SK-N-SH treated with all-trans-retinoic acid at 6 μM for 48 hours (cell line): ENCODE results near the gene TSNAXIP1.

ENCODE experiments used
- ATAC-seq: fragments of 200-7000 bp; cut with Tn5 transposase; 3 replicates; pipeline ENCODE4 v1.9.1; 2020; ENCODE audit warnings: mild to moderate bottlenecking, moderate library complexity
- ARNTL ChIP-seq: fragments of 450-650 bp; formaldehyde crosslinking; IDR thresholded peaks from 2 replicates; pipeline ENCODE4 v1.5.0; 2020; ENCODE audit warnings: low read depth, mild to moderate bottlenecking, moderate library complexity, borderline replicate concordance
- BACH2 ChIP-seq: fragments of 250-450 bp; sonication (Bioruptor Pico); IDR thresholded peaks from 2 replicates; pipeline ENCODE4 v1.9.0; 2021; ENCODE audit warnings: mild to moderate bottlenecking, borderline replicate concordance
- CREB5 ChIP-seq: fragments of 250-450 bp; sonication (Bioruptor Pico); IDR thresholded peaks from 2 replicates; pipeline ENCODE4 v1.5.1; 2020; ENCODE audit warnings: low read depth, mild to moderate bottlenecking, moderate library complexity
- CSRNP3 ChIP-seq: fragments of 250-450 bp; sonication (Bioruptor Pico); IDR thresholded peaks from 2 replicates; pipeline ENCODE4 v1.5.1; 2021; ENCODE audit warnings: mild to moderate bottlenecking, moderate library complexity
- ESRRG ChIP-seq: fragments of 250-450 bp; sonication (Bioruptor Pico); IDR thresholded peaks from 2 replicates; pipeline ENCODE4 v1.6.1; 2021; ENCODE audit warnings: mild to moderate bottlenecking
- GLIS3 ChIP-seq: fragments of 250-450 bp; sonication (Bioruptor Pico); IDR thresholded peaks from 2 replicates; pipeline ENCODE4 v1.5.0; 2020; ENCODE audit warnings: mild to moderate bottlenecking, moderate library complexity
- ISL1 ChIP-seq: fragments of 250-450 bp; sonication (Bioruptor Pico); IDR thresholded peaks from 2 replicates; pipeline ENCODE4 v2.1.2; 2022; ENCODE audit warnings: mild to moderate bottlenecking, moderate library complexity
- OSR1 ChIP-seq: fragments of 250-450 bp; sonication (Bioruptor Pico); IDR thresholded peaks from 2 replicates; pipeline ENCODE4 v1.8.0; 2022; ENCODE audit warnings: moderate library complexity, mild to moderate bottlenecking, inconsistent platforms
- PATZ1 ChIP-seq: fragments of 250-450 bp; sonication (Bioruptor Pico); IDR thresholded peaks from 2 replicates; pipeline ENCODE4 v1.8.0; 2020; ENCODE audit warnings: mild to moderate bottlenecking, moderate library complexity, borderline replicate concordance
- POU6F1 ChIP-seq: fragments of 250-450 bp; sonication (Bioruptor Pico); IDR thresholded peaks from 2 replicates; pipeline ENCODE4 v1.8.0; 2021; ENCODE audit warnings: low read depth, mild to moderate bottlenecking, moderate library complexity, borderline replicate concordance
- PPARA ChIP-seq: fragments of 250-450 bp; sonication (Bioruptor Pico); IDR thresholded peaks from 2 replicates; pipeline ENCODE4 v1.5.0; 2020; ENCODE audit warnings: mild to moderate bottlenecking, borderline replicate concordance
- RARB ChIP-seq: fragments of 250-450 bp; sonication (Bioruptor Pico); IDR thresholded peaks from 2 replicates; pipeline ENCODE4 v1.8.0; 2021; ENCODE audit warnings: mild to moderate bottlenecking, moderate library complexity
- SNAI2 ChIP-seq: fragments of 250-450 bp; sonication (Bioruptor Pico); IDR thresholded peaks from 2 replicates; pipeline ENCODE4 v1.5.0; 2020; ENCODE audit warnings: mild to moderate bottlenecking, moderate library complexity
- TCF4 ChIP-seq: fragments of 250-450 bp; sonication (Bioruptor Pico); IDR thresholded peaks from 2 replicates; pipeline ENCODE4 v1.8.0; 2021; ENCODE audit warnings: mild to moderate bottlenecking, moderate library complexity, borderline replicate concordance
- TOX ChIP-seq: fragments of 250-450 bp; sonication (Bioruptor Pico); IDR thresholded peaks from 2 replicates; pipeline ENCODE4 v1.8.0; 2021; ENCODE audit warnings: mild to moderate bottlenecking, moderate library complexity, borderline replicate concordance
- TSHZ2 ChIP-seq: fragments of 250-450 bp; sonication (Bioruptor Pico); IDR thresholded peaks from 2 replicates; pipeline ENCODE4 v1.5.0; 2020; ENCODE audit warnings: mild to moderate bottlenecking, moderate library complexity
- ZC3H10 ChIP-seq: fragments of 250-450 bp; sonication (Bioruptor Pico); IDR thresholded peaks from 2 replicates; pipeline ENCODE4 v1.5.1; 2021; ENCODE audit warnings: mild to moderate bottlenecking, moderate library complexity
- ZFP3 ChIP-seq: fragments of 250-450 bp; sonication (Bioruptor Pico); IDR thresholded peaks from 2 replicates; pipeline ENCODE4 v1.5.0; 2020; ENCODE audit warnings: mild to moderate bottlenecking, moderate library complexity
- ZFP30 ChIP-seq: fragments of 450-650 bp; formaldehyde crosslinking; IDR thresholded peaks from 2 replicates; pipeline ENCODE4 v1.5.0; 2022; ENCODE audit warnings: mild to moderate bottlenecking, moderate library complexity
- ZNF565 ChIP-seq: fragments of 450-650 bp; formaldehyde crosslinking; conservative IDR thresholded peaks from 2 replicates; pipeline ENCODE4 v1.5.0; 2020; ENCODE audit warnings: low read depth, mild to moderate bottlenecking, moderate library complexity
- ZNF70 ChIP-seq: fragments of 450-650 bp; formaldehyde crosslinking; IDR thresholded peaks from 2 replicates; pipeline ENCODE4 v1.5.0; 2020; ENCODE audit warnings: mild to moderate bottlenecking, moderate library complexity
- ZNF8 ChIP-seq: fragments of 450-650 bp; formaldehyde crosslinking; IDR thresholded peaks from 2 replicates; pipeline ENCODE4 v1.5.0; 2020; ENCODE audit warnings: mild to moderate bottlenecking, moderate library complexity

Gene TSNAXIP1

GRCh38 chr16:67774457-67774853, 32.2 kb upstream of the TSNAXIP1 start:
- TF ChIP-seq ZNF565 (CRISPR knock-in tag) (no peak), TOX (CRISPR knock-in tag) (no peak), ZFP30 (CRISPR knock-in tag) (no peak), ZC3H10 (CRISPR knock-in tag) (no peak), OSR1 (CRISPR knock-in tag) (no peak), ZNF8 (no peak), TCF4 (CRISPR knock-in tag) (no peak), GLIS3 (CRISPR knock-in tag) (no peak), BACH2 (CRISPR knock-in tag) (no peak), PPARA (CRISPR knock-in tag) (no peak)
- TF ChIP-seq, all 23 proteins: peak for 0
- no peak for ATAC-seq

GRCh38 chr16:67775273-67775672, 31.4 kb upstream of the TSNAXIP1 start:
- no peak for TF ChIP-seq OSR1 (CRISPR knock-in tag)
- no peak for TF ChIP-seq PPARA (CRISPR knock-in tag)
- TF ChIP-seq BACH2 (CRISPR knock-in tag), result no peak
- TF ChIP-seq ZC3H10 (CRISPR knock-in tag), result no peak
- TF ChIP-seq TSHZ2 (CRISPR knock-in tag), result no peak
- TF ChIP-seq ESRRG (CRISPR knock-in tag), result no peak
- TF ChIP-seq ISL1 (CRISPR knock-in tag), result no peak
- TF ChIP-seq TCF4 (CRISPR knock-in tag), result no peak
- TF ChIP-seq, all 23 proteins: peak for 0
- ATAC-seq, result no peak

GRCh38 chr16:67779256-67780014, 27.3 kb upstream of the TSNAXIP1 start:
- no peak for ATAC-seq
- no peak for TF ChIP-seq BACH2 (CRISPR knock-in tag)
- TF ChIP-seq CREB5, result no peak
- no peak for TF ChIP-seq RARB (CRISPR knock-in tag)
- TF ChIP-seq POU6F1 (CRISPR knock-in tag), result no peak
- no peak for TF ChIP-seq ZNF8
- TF ChIP-seq TOX (CRISPR knock-in tag), result no peak
- TF ChIP-seq SNAI2 (CRISPR knock-in tag), result no peak
- TF ChIP-seq ZNF565 (CRISPR knock-in tag), result no peak
- TF ChIP-seq ARNTL (CRISPR knock-in tag), result no peak
- no peak for TF ChIP-seq TSHZ2 (CRISPR knock-in tag)
- no peak for TF ChIP-seq TCF4 (CRISPR knock-in tag)
- TF ChIP-seq CSRNP3, result no peak
- TF ChIP-seq ISL1 (CRISPR knock-in tag), result no peak
- TF ChIP-seq ZFP3 (CRISPR knock-in tag), result no peak
- no peak for TF ChIP-seq PPARA (CRISPR knock-in tag)
- no peak for TF ChIP-seq ZNF70 (CRISPR knock-in tag)
- TF ChIP-seq PATZ1 (CRISPR knock-in tag), result no peak
- TF ChIP-seq ZC3H10 (CRISPR knock-in tag), result no peak
- TF ChIP-seq, all 23 proteins: peak for 0
